PC-9 (cell line): ENCODE results near the gene AGPAT3.

Experiments
- EZH2 ChIP-seq: fragments of 200-600 bp; sonication (generic); IDR thresholded peaks from 2 replicates; pipeline ENCODE4 v1.8.0; 2017; ENCODE audit warnings: antibody characterized with exemption, low read depth
- TF ChIP-seq, protein P1 (sequence below): fragments of 200-600 bp; sonication (generic); conservative IDR thresholded peaks from 2 replicates; pipeline ENCODE4 v1.6.1; 2017; ENCODE audit warnings: mixed run types, antibody characterized with exemption, mild to moderate bottlenecking, moderate library complexity

GRCh38 chr21:43884012-43884860 is 19.2 kb downstream of the AGPAT3 start:
- TF ChIP-seq, protein P1, sequence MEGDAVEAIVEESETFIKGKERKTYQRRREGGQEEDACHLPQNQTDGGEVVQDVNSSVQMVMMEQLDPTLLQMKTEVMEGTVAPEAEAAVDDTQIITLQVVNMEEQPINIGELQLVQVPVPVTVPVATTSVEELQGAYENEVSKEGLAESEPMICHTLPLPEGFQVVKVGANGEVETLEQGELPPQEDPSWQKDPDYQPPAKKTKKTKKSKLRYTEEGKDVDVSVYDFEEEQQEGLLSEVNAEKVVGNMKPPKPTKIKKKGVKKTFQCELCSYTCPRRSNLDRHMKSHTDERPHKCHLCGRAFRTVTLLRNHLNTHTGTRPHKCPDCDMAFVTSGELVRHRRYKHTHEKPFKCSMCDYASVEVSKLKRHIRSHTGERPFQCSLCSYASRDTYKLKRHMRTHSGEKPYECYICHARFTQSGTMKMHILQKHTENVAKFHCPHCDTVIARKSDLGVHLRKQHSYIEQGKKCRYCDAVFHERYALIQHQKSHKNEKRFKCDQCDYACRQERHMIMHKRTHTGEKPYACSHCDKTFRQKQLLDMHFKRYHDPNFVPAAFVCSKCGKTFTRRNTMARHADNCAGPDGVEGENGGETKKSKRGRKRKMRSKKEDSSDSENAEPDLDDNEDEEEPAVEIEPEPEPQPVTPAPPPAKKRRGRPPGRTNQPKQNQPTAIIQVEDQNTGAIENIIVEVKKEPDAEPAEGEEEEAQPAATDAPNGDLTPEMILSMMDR = no peak
- no peak for TF ChIP-seq EZH2
